Retina (tissue), 1 donor: Measurements from ENCODE around the gene INSR.
A peak's percentile ranks its signal among the peaks of the same experiment; 100 is the strongest.

Experiments
- DNase-seq: peaks from one replicate; pipeline ENCODE4 v3.0.0-alpha.2; 2016

The INSR gene

GRCh38 chr19:7132054-7132453 lies 162.2 kb downstream of the INSR start:
- DNase-seq, result no peak

GRCh38 chr19:7130043-7130442 lies 164.2 kb downstream of the INSR start:
- DNase-seq, result no peak

- no peak for DNase-seq
Observed at GRCh38 chr19:7126132-7126531, 168.1 kb downstream of the INSR start.

- DNase-seq, result no peak
Observed at GRCh38 chr19:7125221-7125620, 169.0 kb downstream of the INSR start.

- no peak for DNase-seq
Observed at GRCh38 chr19:7124782-7125181, 169.4 kb downstream of the INSR start.

- DNase-seq, result no peak
Observed at GRCh38 chr19:7122701-7123100, 171.5 kb downstream of the INSR start.

GRCh38 chr19:7120499-7120898 lies 173.7 kb downstream of the INSR start:
- no peak for DNase-seq

- DNase-seq, result no peak
Observed at GRCh38 chr19:7119582-7119981, 174.6 kb downstream of the INSR start.

GRCh38 chr19:7117248-7117647 lies 177.0 kb downstream of the INSR start:
- no peak for DNase-seq

- DNase-seq, result no peak
Observed at GRCh38 chr19:7115721-7116120, 178.5 kb downstream of the INSR start.

GRCh38 chr19:7113233-7113632 lies 181.0 kb downstream of the INSR start:
- no peak for DNase-seq

GRCh38 chr19:7112675-7113074 lies 181.5 kb downstream of the INSR start:
- DNase-seq, result no peak

GRCh38 chr19:7109678-7110289 lies 184.4 kb downstream of the INSR start:
- no peak for DNase-seq

- no peak for DNase-seq
Observed at GRCh38 chr19:7106711-7107657, 187.2 kb downstream of the INSR start.

- DNase-seq, result no peak
Observed at GRCh38 chr19:7104747-7105447, 189.3 kb downstream of the INSR start.

- DNase-seq, result no peak
Observed at GRCh38 chr19:7101498-7102253, 192.5 kb downstream of the INSR start.

- no peak for DNase-seq
Observed at GRCh38 chr19:7099597-7099921, 194.7 kb downstream of the INSR start.

- peak; percentile 97 for DNase-seq
Observed at GRCh38 chr19:7098701-7099596, 195.3 kb downstream of the INSR start.

- no peak for DNase-seq
Observed at GRCh38 chr19:7098096-7098495, 196.1 kb downstream of the INSR start.

- DNase-seq, result no peak
Observed at GRCh38 chr19:7088999-7089398, 205.2 kb downstream of the INSR start.

- no peak for DNase-seq
Observed at GRCh38 chr19:7083076-7083956, 210.9 kb downstream of the INSR start.
